Astrocyte of the cerebellum (primary cell): ENCODE results near the gene PIGC.

ENCODE experiments used
- DNase-seq: peaks from one replicate; pipeline ENCODE4 v3.0.0-alpha.2; 2011; ENCODE audit warnings: low read depth
- H3K4me3 ChIP-seq: 2 replicates; pipeline ENCODE4 v1.5.1; 2011; ENCODE audit warnings: mild to moderate bottlenecking, low read depth, low read length, moderate library complexity
- in situ Hi-C: cut with HindIII; loops from 2 replicates; pipeline ENCODE4 v1.10.0; 2017; ENCODE audit warnings: low sequenced_read_pairs
- TF ChIP-seq, protein P1 (sequence below): IDR thresholded peaks from 2 replicates; pipeline ENCODE4 v1.5.1; 2012; ENCODE audit warnings: low read length, low read depth, moderate library complexity, mild to moderate bottlenecking; ENCODE audit errors: missing control alignments

The PIGC gene

DNA sequence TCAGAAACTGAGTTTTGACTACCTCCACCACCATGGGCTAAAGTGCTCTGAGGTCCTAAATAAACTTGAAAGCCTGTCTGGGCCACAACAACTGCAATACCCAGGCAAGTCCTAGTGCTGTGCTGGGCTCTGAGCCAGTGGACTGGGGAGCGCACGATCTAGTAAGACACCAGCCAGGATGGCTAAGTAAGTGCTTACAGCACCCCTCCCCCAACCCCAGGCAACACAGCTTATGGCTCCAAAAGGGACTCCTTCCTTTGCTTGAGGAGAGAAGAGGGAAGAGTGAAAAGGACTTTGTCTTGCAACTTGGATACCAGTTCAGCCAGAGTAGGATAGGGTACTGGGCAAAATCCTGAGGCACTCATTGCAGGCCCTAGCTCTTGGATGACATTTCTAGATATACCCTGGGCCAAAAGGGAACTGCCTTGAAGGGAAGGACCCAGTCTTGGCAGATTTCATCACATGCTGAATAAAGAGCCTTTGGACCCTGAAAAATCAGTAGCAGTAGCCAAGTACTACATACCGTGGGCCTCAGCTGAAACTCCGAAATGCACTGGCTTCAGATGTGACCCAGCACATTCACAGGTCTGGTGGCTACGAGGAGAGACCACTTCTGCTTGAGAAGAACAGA is 21.8 kb downstream of the PIGC start:
- TF ChIP-seq, protein P1, sequence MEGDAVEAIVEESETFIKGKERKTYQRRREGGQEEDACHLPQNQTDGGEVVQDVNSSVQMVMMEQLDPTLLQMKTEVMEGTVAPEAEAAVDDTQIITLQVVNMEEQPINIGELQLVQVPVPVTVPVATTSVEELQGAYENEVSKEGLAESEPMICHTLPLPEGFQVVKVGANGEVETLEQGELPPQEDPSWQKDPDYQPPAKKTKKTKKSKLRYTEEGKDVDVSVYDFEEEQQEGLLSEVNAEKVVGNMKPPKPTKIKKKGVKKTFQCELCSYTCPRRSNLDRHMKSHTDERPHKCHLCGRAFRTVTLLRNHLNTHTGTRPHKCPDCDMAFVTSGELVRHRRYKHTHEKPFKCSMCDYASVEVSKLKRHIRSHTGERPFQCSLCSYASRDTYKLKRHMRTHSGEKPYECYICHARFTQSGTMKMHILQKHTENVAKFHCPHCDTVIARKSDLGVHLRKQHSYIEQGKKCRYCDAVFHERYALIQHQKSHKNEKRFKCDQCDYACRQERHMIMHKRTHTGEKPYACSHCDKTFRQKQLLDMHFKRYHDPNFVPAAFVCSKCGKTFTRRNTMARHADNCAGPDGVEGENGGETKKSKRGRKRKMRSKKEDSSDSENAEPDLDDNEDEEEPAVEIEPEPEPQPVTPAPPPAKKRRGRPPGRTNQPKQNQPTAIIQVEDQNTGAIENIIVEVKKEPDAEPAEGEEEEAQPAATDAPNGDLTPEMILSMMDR: no peak
- in situ Hi-C loops: no loop called here
- no peak overlapping the region for H3K4me3 ChIP-seq
- no peak for DNase-seq

DNA sequence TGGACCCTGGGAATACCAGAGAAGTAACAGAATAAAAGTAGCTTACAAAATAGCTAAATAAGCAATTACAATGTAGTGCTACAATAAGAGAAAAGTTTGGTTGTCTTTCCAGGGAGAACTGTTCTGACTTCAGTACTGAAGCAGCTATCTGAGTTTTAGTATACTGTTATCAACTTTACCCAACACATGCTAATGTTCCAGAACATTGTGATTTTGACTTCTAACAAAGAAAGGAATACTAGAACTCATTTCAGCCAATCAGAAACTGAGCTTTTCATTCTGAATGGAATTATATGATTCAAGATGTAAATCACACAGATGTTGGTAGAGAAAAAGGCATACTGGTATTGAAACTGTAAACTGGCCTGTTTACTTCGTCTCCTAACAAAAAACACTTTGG is 23.5 kb downstream of the PIGC start, which contains the start of gene C1orf105:
C1orf105 (plus strand) TSS at position 301 of the 400 bp plus-strand sequence. CDS start 201 bp downstream, outside the sequence.
- TF ChIP-seq, protein P1: no peak
- in situ Hi-C loops: no loop called here
- no peak for DNase-seq
- no peak within 1 kb of the TSS for H3K4me3 ChIP-seq

DNA sequence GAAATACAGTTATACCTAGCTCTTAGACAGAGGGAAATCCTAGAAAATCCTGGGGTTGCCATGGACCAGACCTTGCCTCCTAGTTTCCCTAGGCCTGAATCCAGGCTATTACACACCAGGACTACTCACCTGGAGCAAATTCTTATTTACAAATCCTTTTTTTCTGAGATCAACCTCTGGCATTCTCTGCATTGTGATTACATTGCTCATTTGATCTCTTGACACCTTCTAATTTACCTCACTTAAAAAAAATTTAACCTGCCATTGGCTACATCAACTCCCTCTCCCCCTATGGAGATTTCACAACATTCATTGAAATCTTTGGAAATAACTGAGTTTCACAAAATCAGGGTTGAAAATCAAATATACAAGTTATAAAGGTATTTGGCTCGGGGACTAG is 26.3 kb downstream of the PIGC start:
- in situ Hi-C loops: no loop called here
- no peak for DNase-seq
- TF ChIP-seq, protein P1: no peak
- no peak overlapping the region for H3K4me3 ChIP-seq

DNA sequence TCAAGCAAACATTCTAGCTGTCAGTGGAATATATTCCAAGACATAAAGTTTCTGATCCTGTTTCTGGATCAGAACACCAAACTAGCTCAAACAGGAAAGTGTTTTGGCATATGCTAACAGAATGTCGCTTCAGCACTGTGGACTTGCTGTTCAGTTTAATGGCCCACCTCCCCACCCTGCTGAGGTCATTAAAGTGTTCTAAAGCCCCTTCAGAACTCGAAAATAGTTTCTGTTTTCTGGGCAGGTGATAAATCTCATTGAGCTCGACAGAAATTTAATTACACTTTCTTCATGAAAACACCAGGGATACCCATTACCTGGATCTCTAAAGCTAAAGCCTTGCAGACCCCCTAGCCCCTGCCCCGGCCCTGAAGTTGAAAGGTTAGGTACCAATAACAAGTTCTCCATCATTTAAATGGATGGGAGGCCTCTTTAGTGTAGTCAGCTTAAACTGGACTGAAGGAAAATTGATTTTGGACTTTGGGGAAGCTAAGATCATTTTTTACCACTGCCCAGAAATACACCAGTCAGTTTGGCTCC is 27.3 kb downstream of the PIGC start:
- in situ Hi-C loops: no loop called here
- no peak overlapping the region for H3K4me3 ChIP-seq
- no peak for DNase-seq
- TF ChIP-seq, protein P1: no peak

DNA sequence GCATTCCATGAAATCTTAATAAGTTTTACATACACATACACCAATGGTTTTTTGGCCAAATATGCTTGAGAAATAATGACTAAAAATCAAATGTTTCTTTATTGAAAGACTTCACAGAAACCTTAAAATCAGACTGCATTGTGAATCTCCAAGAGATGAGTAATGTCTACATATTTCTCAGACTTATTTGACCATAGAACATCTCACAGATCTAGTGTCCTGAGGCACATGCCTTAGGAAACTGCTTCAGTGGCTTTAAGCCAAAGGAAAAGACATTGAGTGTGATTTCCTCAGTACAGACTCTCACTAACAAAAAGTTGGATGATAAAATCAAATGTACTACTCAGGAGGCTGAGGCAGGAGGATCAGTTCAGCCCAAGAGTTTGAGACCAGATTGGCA is 29.5 kb downstream of the PIGC start:
- no peak overlapping the region for H3K4me3 ChIP-seq
- in situ Hi-C loops: no loop called here
- TF ChIP-seq, protein P1: no peak
- DNase-seq: no peak

DNA sequence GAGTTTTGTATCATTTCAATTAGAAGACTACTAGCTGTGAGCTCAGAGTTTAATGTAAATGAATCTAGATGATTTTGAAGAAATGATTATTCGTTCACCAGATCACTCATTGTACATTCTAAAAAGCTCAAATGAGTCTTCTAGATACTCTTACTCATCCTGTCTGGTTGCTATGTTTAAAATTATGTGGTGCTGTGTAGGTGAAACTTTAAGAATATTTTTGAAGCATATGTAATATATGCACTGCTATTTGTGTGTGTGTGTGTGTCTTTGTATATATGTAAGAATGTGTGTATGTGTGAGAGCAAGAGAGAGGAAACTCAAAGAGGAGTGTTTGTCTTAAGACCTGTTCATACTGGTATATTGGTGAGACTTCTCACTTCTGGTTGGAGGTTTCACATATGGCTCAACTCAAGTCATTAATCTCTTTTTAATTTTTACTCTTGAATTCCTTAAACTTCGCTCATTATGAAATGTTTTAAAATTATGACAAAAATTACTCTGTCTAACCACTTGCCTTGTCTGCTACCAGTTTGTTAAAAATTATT is 32.0 kb downstream of the PIGC start:
- H3K4me3 ChIP-seq: no peak overlapping the region
- TF ChIP-seq, protein P1: no peak
- in situ Hi-C loops: no loop called here
- no peak for DNase-seq
